Thyroid gland (tissue), 4 donors: ENCODE measurements around the gene CCL17. TPM values are rescaled to one million over a fixed set of nuclear protein-coding genes. Genes with fewer than 3 reads are reported as not detected.

Experiments
- DNase-seq, 2 donors: peaks; one replicate each; pipeline ENCODE4 v3.0.0-alpha.2; 2019
- H3K27ac ChIP-seq, 3 donors: fragments of 200-600 bp; sonication (generic); 1 replicate in 2 of 3; 2 replicates in 1 of 3; pipeline ENCODE4 v1.5.1; 2016 to 2019; ENCODE audit warnings: mild to moderate bottlenecking in 1 of 3, moderate library complexity in 1 of 3
- H3K27me3 ChIP-seq: fragments of 200-600 bp; sonication (generic); one replicate; pipeline ENCODE4 v1.5.1; 2019
- H3K36me3 ChIP-seq, 2 donors: fragments of 200-600 bp; sonication (generic); one replicate each; pipeline ENCODE4 v1.5.1; 2016 to 2019
- H3K4me1 ChIP-seq, 2 donors: fragments of 200-600 bp; sonication (generic); one replicate each; pipeline ENCODE4 v1.5.1; 2017 to 2019
- H3K4me3 ChIP-seq, 3 donors: fragments of 200-600 bp; sonication (generic); replicated peaks in 1 of 3; 1 replicate in 2 of 3; 2 replicates in 1 of 3; pipeline ENCODE4 v1.5.1; 2016; ENCODE audit warnings: mild to moderate bottlenecking in 1 of 3
- H3K9me3 ChIP-seq: fragments of 200-600 bp; sonication (generic); one replicate; pipeline ENCODE4 v1.5.1; 2017
- CTCF ChIP-seq, 6 experiments: fragments of 200-600 bp in 3 of 6; fragments of 450-650 bp in 3 of 6; sonication (generic) in 3 of 6; IDR thresholded peaks; one replicate each; pipeline ENCODE4 v1.5.1; 2016 to 2019; ENCODE audit warnings: antibody characterized with exemption in 6 of 6, mild to moderate bottlenecking in 2 of 6, inconsistent platforms in 1 of 6, moderate library complexity in 1 of 6
- POLR2A ChIP-seq, 2 donors: fragments of 450-650 bp; IDR thresholded peaks; one replicate each; pipeline ENCODE4 v1.6.1; 2017; ENCODE audit warnings: antibody characterized with exemption in 2 of 2, mild to moderate bottlenecking in 2 of 2, moderate library complexity in 1 of 2
- WGBS, 2 donors: methylation state at CpG; one replicate each; pipeline ENCODE4 v1.1.5; 2017; 5-methylcytosine and 5-hydroxymethylcytosine counted together
- intact Hi-C: fragments of 100-400 bp; cut with DNase I; formaldehyde crosslinking; loops from one replicate; pipeline ENCODE4 v1.15.1; 2023
- total RNA-seq, 4 donors: library from RNA; depleted of rRNA; stranded (reverse); fragments of >200 nt; gene quantifications; one replicate each; pipeline ENCODE4 v1.2.3, GENCODE V29; 2016

Gene CCL17
- total RNA-seq, 4 donors from 2014 or later, result not detected

- WGBS, 2 donors, result 94 to 97% methylated on average over 3 to 9 of the region's 9 CpGs
- Histone ChIP-seq H3K27ac (no peak overlapping the region), H3K4me1 (peaks cover 3 to 14% of the 10 kb centered on the region in 2 donors), H3K9me3 (no peaks in the 10 kb centered on the region), H3K27me3 (no peaks in the 10 kb centered on the region), H3K4me3 (no peak overlapping the region), H3K36me3 (no peaks in the 10 kb centered on the region)
- no peak for DNase-seq
- intact Hi-C loops, result loop anchor here (5.0 to 10.0 kb wide), 2 partner anchors 35 to 328 kb away; no protein-coding TSS in a partner anchor
- TF ChIP-seq CTCF (IDR thresholded peaks at IDR 0.05), result no peak
- TF ChIP-seq POLR2A (IDR thresholded peaks at IDR 0.05), result no peak
Measured at GRCh38 chr16:57412584-57412983, 8.0 kb downstream of the CCL17 start.

- WGBS, 2 donors, result 62 to 63% methylated on average over 1 to 5 of the region's 5 CpGs
- no peak for DNase-seq
- Histone ChIP-seq H3K9me3 (no peaks in the 10 kb centered on the region), H3K27me3 (no peaks in the 10 kb centered on the region), H3K36me3 (no peaks in the 10 kb centered on the region), H3K4me3 (no peak overlapping the region), H3K27ac (no peak overlapping the region), H3K4me1 (peaks cover 3 to 16% of the 10 kb centered on the region in 2 donors)
- intact Hi-C loops, result loop anchor here (5.0 to 10.0 kb wide), 2 partner anchors 36 to 329 kb away; no protein-coding TSS in a partner anchor
- TF ChIP-seq POLR2A (IDR thresholded peaks at IDR 0.05), result no peak
- no peak for TF ChIP-seq CTCF (IDR thresholded peaks at IDR 0.05)
Measured at GRCh38 chr16:57413301-57413730, 8.7 kb downstream of the CCL17 start.

- peaks cover 5 to 18% of the 10 kb centered on the region in 2 donors for H3K4me1 ChIP-seq
- H3K27ac ChIP-seq, result no peak overlapping the region
- H3K27me3 ChIP-seq, result no peaks in the 10 kb centered on the region
- H3K9me3 ChIP-seq, result no peaks in the 10 kb centered on the region
- no peak overlapping the region for H3K4me3 ChIP-seq
- 68 to 77% methylated on average over 7 of the region's 7 CpGs for WGBS, 2 donors
- TF ChIP-seq CTCF (IDR thresholded peaks at IDR 0.05), result no peak
- TF ChIP-seq POLR2A (IDR thresholded peaks at IDR 0.05), result no peak
- H3K36me3 ChIP-seq, result no peaks in the 10 kb centered on the region
- intact Hi-C loops, result loop anchor here (5.0 to 10.0 kb wide), 2 partner anchors 36 to 329 kb away; no protein-coding TSS in a partner anchor
- no peak for DNase-seq
Measured at GRCh38 chr16:57413733-57414132, 9.2 kb downstream of the CCL17 start.

GRCh38 chr16:57416084-57416483, 11.5 kb downstream of the CCL17 start:
- no peak for DNase-seq
- H3K27me3 ChIP-seq, result no peaks in the 10 kb centered on the region
- 80 to 96% methylated on average over 5 to 12 of the region's 16 CpGs for WGBS, 2 donors
- H3K4me3 ChIP-seq, result no peak overlapping the region
- intact Hi-C loops, result loop anchor here (2.0 to 10.0 kb wide), 3 partner anchors 101 to 331 kb away; no protein-coding TSS in a partner anchor
- H3K27ac ChIP-seq, result peak overlapping the region in 1 of 3 donors; percentile 45
- TF ChIP-seq POLR2A (IDR thresholded peaks at IDR 0.05) (no peak), CTCF (IDR thresholded peaks at IDR 0.05) (no peak)
- peaks cover 5 to 23% of the 10 kb centered on the region in 2 donors for H3K4me1 ChIP-seq
- H3K9me3 ChIP-seq, result no peaks in the 10 kb centered on the region
- H3K36me3 ChIP-seq, result no peaks in the 10 kb centered on the region

GRCh38 chr16:57419506-57419905, 14.9 kb downstream of the CCL17 start:
- H3K27ac ChIP-seq, result no peak overlapping the region
- H3K27me3 ChIP-seq, result no peaks in the 10 kb centered on the region
- peaks cover 5 to 37% of the 10 kb centered on the region in 2 donors for H3K4me1 ChIP-seq
- intact Hi-C loops, result loop anchor here (5.0 to 10.0 kb wide), 2 partner anchors 98 to 335 kb away; no protein-coding TSS in a partner anchor
- H3K9me3 ChIP-seq, result no peaks in the 10 kb centered on the region
- no peak for TF ChIP-seq CTCF (IDR thresholded peaks at IDR 0.05)
- no peak for TF ChIP-seq POLR2A (IDR thresholded peaks at IDR 0.05)
- H3K4me3 ChIP-seq, result no peak overlapping the region
- DNase-seq, result no peak
- 71 to 73% methylated on average over 6 of the region's 6 CpGs for WGBS, 2 donors
- no peaks in the 10 kb centered on the region for H3K36me3 ChIP-seq
